ENCODE data around the gene PALB2. TPM values are rescaled to one million over a fixed set of nuclear protein-coding genes. Genes with fewer than 3 reads are reported as not detected.

The PALB2 gene
- total and polyA plus RNA-seq, 2 of the 8 experiments (the other 6 are each of a cell fraction or from before 2014, with no cell fraction given): 12.5 to 33.1 TPM

- no peak for TF ChIP-seq TAF1 (IDR thresholded peaks at IDR 0.05; ENCODE audit: low read depth, low read length)
Measured at GRCh38 chr16:23689442-23690187, 48.5 kb upstream of the PALB2 start (continued).

All from H1 (cell line).